H1 (cell line): ENCODE measurements around the gene KDM8. TPM values are rescaled to one million over a fixed set of nuclear protein-coding genes. Genes with fewer than 3 reads are reported as not detected.

Experiments used
- CTCF ChIA-PET: fragments of 300-600 bp; sonication (Branson Sonifier 250); formaldehyde crosslinking; loops from one replicate; lab custom pipeline; 2021; ENCODE audit not compliant: partially characterized antibody; lab: Charles Lee
- POLR2A ChIA-PET: fragments of 300-600 bp; sonication (Branson Sonifier 250); formaldehyde crosslinking; loops from one replicate; lab custom pipeline; 2021; ENCODE audit warnings: inconsistent platforms; ENCODE audit not compliant: partially characterized antibody; lab: Charles Lee
- DNase-seq, 2 experiments: peaks; one replicate each; pipeline versions ENCODE4 v3.0.0 to v3.0.0-alpha.2; 2010 to 2022; ENCODE audit warnings: low spot score in 2 of 2, low read depth in 1 of 2, mixed read lengths in 1 of 2
- FAIRE-seq: peaks from 2 replicates; lab custom pipeline; 2011; peaks lifted over from hg19 to GRCh38; lab: Jason Lieb, UNC
- H2AFZ ChIP-seq: 2 replicates; pipeline ENCODE4 v1.8.1; 2012; ENCODE audit warnings: low read length, inconsistent platforms
- H2AK5ac ChIP-seq: 2 replicates; pipeline ENCODE4 v1.6.1; 2013; ENCODE audit warnings: low read depth, low read length
- H2BK120ac ChIP-seq: replicated peaks from 2 replicates; pipeline ENCODE3; 2013; ENCODE audit warnings: low read depth, low read length, inconsistent platforms
- H2BK12ac ChIP-seq: 2 replicates; pipeline ENCODE4 v1.6.1; 2013; ENCODE audit warnings: low read depth, low read length
- H2BK15ac ChIP-seq: 2 replicates; pipeline ENCODE4 v1.6.1; 2013; ENCODE audit warnings: low read length
- H2BK20ac ChIP-seq: 2 replicates; pipeline ENCODE4 v1.6.1; 2013; ENCODE audit warnings: low read length
- H2BK5ac ChIP-seq: 2 replicates; pipeline ENCODE4 v1.6.1; 2013; ENCODE audit warnings: low read depth, low read length
- H3K14ac ChIP-seq: 2 replicates; pipeline ENCODE4 v1.6.1; 2013; ENCODE audit warnings: inconsistent platforms; ENCODE audit not compliant: insufficient read length
- H3K18ac ChIP-seq: 2 replicates; pipeline ENCODE4 v1.6.1; 2013; ENCODE audit warnings: low read length; ENCODE audit errors: extremely low read depth
- H3K23ac ChIP-seq: 2 replicates; pipeline ENCODE4 v1.6.1; 2013; ENCODE audit warnings: inconsistent platforms; ENCODE audit not compliant: insufficient read length
- H3K23me2 ChIP-seq: 2 replicates; pipeline ENCODE4 v1.6.1; 2013; ENCODE audit warnings: low read depth, low read length
- H3K27ac ChIP-seq: 2 replicates; pipeline ENCODE4 v1.6.1; 2011; ENCODE audit warnings: low read depth, low read length, inconsistent platforms
- H3K27me3 ChIP-seq, 4 experiments: replicated peaks in 1 of 4; 1 replicate in 1 of 4; 2 replicates in 3 of 4; pipeline versions ENCODE4 v1.6.1 to v1.8.1; 2011 to 2013; ENCODE audit warnings: low read length in 3 of 4, mild to moderate bottlenecking in 3 of 4, inconsistent platforms in 2 of 4, mixed read lengths in 2 of 4, moderate library complexity in 1 of 4; ENCODE audit not compliant: control insufficient read depth in 3 of 4, insufficient read depth in 3 of 4; ENCODE audit errors: extremely low read depth in 1 of 4
- H3K36me3 ChIP-seq, 4 experiments: 2 replicates each; pipeline versions ENCODE4 v1.6.1 to v1.8.1; 2011 to 2013; ENCODE audit warnings: mild to moderate bottlenecking in 4 of 4, low read length in 3 of 4, moderate library complexity in 2 of 4, control low read depth in 1 of 4, inconsistent platforms in 1 of 4; ENCODE audit not compliant: insufficient read depth in 4 of 4, control insufficient read depth in 2 of 4
- H3K4ac ChIP-seq: replicated peaks from 2 replicates; pipeline ENCODE3; 2013; ENCODE audit warnings: low read length, low read depth, mixed read lengths, inconsistent platforms; ENCODE audit not compliant: insufficient read length
- H3K4me1 ChIP-seq, 4 experiments: replicated peaks in 1 of 4; 1 replicate in 1 of 4; 2 replicates in 3 of 4; pipeline versions ENCODE4 v1.6.1 to v1.8.1; 2011 to 2013; ENCODE audit warnings: low read length in 3 of 4, inconsistent platforms in 2 of 4, mixed read lengths in 1 of 4; ENCODE audit not compliant: insufficient read depth in 4 of 4, control insufficient read depth in 3 of 4
- H3K4me2 ChIP-seq, 2 experiments: 2 replicates each; pipeline versions ENCODE4 v1.6.1 to v1.8.1; 2011 to 2013; ENCODE audit warnings: low read depth in 2 of 2, low read length in 2 of 2, control low read depth in 1 of 2, inconsistent platforms in 1 of 2, mild to moderate bottlenecking in 1 of 2; ENCODE audit not compliant: insufficient read depth in 1 of 2
- H3K4me3 ChIP-seq, 4 experiments: fragments of 200-600, 300-600 bp in 1 of 4; sonication (generic), shearing (Covaris generic), sonication (Bioruptor Twin) in 1 of 4; 2 replicates each; pipeline versions ENCODE4 v1.5.1 to v1.8.1; 2011 to 2016; ENCODE audit warnings: low read length in 4 of 4, low read depth in 3 of 4, control low read depth in 2 of 4, inconsistent platforms in 2 of 4, mild to moderate bottlenecking in 2 of 4, mixed read lengths in 1 of 4, moderate library complexity in 1 of 4; ENCODE audit not compliant: insufficient read depth in 2 of 4; ENCODE audit errors: extremely low read depth in 1 of 4
- H3K56ac ChIP-seq: replicated peaks from 2 replicates; pipeline ENCODE3; 2013; ENCODE audit warnings: low read depth, mild to moderate bottlenecking, mixed read lengths, low read length, inconsistent platforms; ENCODE audit not compliant: insufficient read length
- H3K79me1 ChIP-seq: 2 replicates; pipeline ENCODE4 v1.6.1; 2013; ENCODE audit warnings: low read depth, low read length, control low read depth
- H3K79me2 ChIP-seq, 2 experiments: 2 replicates each; pipeline versions ENCODE4 v1.6.1 to v1.8.1; 2012 to 2013; ENCODE audit warnings: low read length in 2 of 2, mild to moderate bottlenecking in 2 of 2, inconsistent platforms in 1 of 2; ENCODE audit not compliant: insufficient read depth in 2 of 2, control insufficient read depth in 1 of 2
- H3K9ac ChIP-seq, 4 experiments: replicated peaks in 1 of 4; 1 replicate in 1 of 4; 2 replicates in 3 of 4; pipeline versions ENCODE4 v1.6.1 to v1.8.1; 2011 to 2013; ENCODE audit warnings: low read depth in 3 of 4, low read length in 3 of 4, control low read depth in 2 of 4, mild to moderate bottlenecking in 2 of 4, moderate library complexity in 2 of 4, inconsistent platforms in 1 of 4; ENCODE audit errors: extremely low read depth in 1 of 4
- H3K9me3 ChIP-seq, 2 experiments: 2 replicates each; pipeline versions ENCODE4 v1.6.1 to v1.8.1; 2012 to 2013; ENCODE audit warnings: mild to moderate bottlenecking in 2 of 2, moderate library complexity in 2 of 2, control low read depth in 1 of 2, inconsistent platforms in 1 of 2, low read depth in 1 of 2, low read length in 1 of 2, mixed read lengths in 1 of 2; ENCODE audit not compliant: insufficient read depth in 2 of 2
- H4K20me1 ChIP-seq, 2 experiments: replicated peaks in 1 of 2; 2 replicates each; pipeline versions ENCODE3 to v1.8.1; 2011 to 2013; ENCODE audit warnings: inconsistent platforms in 2 of 2, low read length in 2 of 2, mild to moderate bottlenecking in 1 of 2; ENCODE audit not compliant: insufficient read depth in 2 of 2, control insufficient read depth in 1 of 2
- H4K5ac ChIP-seq: 2 replicates; pipeline ENCODE4 v1.6.1; 2013; ENCODE audit warnings: low read length, low read depth, mixed read lengths, inconsistent platforms; ENCODE audit not compliant: insufficient read length
- H4K8ac ChIP-seq: 2 replicates; pipeline ENCODE4 v1.8.0; 2013; ENCODE audit warnings: mild to moderate bottlenecking, moderate library complexity, low read length, inconsistent platforms; ENCODE audit not compliant: insufficient read depth; ENCODE audit errors: extremely low read depth
- H4K91ac ChIP-seq: replicated peaks from 2 replicates; pipeline ENCODE3; 2013; ENCODE audit warnings: low read length, mixed read lengths, inconsistent platforms; ENCODE audit not compliant: insufficient read length
- KDM4A ChIP-seq: IDR thresholded peaks from one replicate; pipeline ENCODE4 v1.7.1; 2012; ENCODE audit warnings: low read depth, mild to moderate bottlenecking, moderate library complexity, low read length, inconsistent platforms; ENCODE audit not compliant: severe bottlenecking
- MAFK ChIP-seq: IDR thresholded peaks from 2 replicates; pipeline ENCODE4 v1.6.1; 2012; ENCODE audit warnings: low read depth, mild to moderate bottlenecking, improper control_type of control experiment, low read length
- POLR2AphosphoS5 ChIP-seq: IDR thresholded peaks from 2 replicates; pipeline ENCODE4 v1.6.1; 2011; ENCODE audit warnings: low read depth, low read length
- SIRT6 ChIP-seq: IDR thresholded peaks from one replicate; pipeline ENCODE4 v1.7.1; 2012; ENCODE audit warnings: low read length, inconsistent platforms
- SP4 ChIP-seq: IDR thresholded peaks from 2 replicates; pipeline ENCODE4 v1.6.1; 2012; ENCODE audit warnings: low read length, inconsistent platforms
- WGBS, 2 experiments: shearing (Covaris generic) in 1 of 2; methylation state at CpG; one replicate each; pipeline versions ENCODE4 v1.1.6 to v1.1.7; 2013 to 2015; ENCODE audit warnings: low lambda C conversion rate in 2 of 2, mixed read lengths in 2 of 2, inconsistent platforms in 1 of 2, low coverage in 1 of 2, missing lambda C conversion rate in 1 of 2; ENCODE audit not compliant: insufficient replicate concordance in 2 of 2, insufficient coverage in 1 of 2, insufficient read length in 1 of 2; ENCODE audit errors: extremely low coverage in 1 of 2, missing lambda C conversion rate in 1 of 2; 5-methylcytosine and 5-hydroxymethylcytosine counted together
- polyA plus RNA-seq, 7 experiments: library from polyadenylated mRNA; depleted of rRNA in 3 of 7; stranded (reverse) in 5 of 7; unstranded in 2 of 7; fragments of >200 nt in 5 of 7; fragments of 200-250 nt in 2 of 7; gene quantifications; 1 replicate in 5 of 7; 2 replicates in 1 of 7; 4 replicates in 1 of 7; pipeline versions ENCODE4 v1.2.1 to v1.2.3, GENCODE V29; 2011 to 2013; ENCODE audit warnings: missing spikeins in 2 of 7, mixed read lengths in 2 of 7
- total RNA-seq: library from RNA; stranded (reverse); fragmentation: NEBNext Ultra II Directional; extraction: Animal tissue kit (Norgen Biotek cat#: 25700); gene quantifications from 2 replicates; pipeline ENCODE4 v1.2.1, GENCODE V29; 2021

KDM8 gene
- total and polyA plus RNA-seq, 2 of the 8 experiments (the other 6 are each of a cell fraction or from before 2014, with no cell fraction given) = 10.3 to 12.8 TPM

DNA sequence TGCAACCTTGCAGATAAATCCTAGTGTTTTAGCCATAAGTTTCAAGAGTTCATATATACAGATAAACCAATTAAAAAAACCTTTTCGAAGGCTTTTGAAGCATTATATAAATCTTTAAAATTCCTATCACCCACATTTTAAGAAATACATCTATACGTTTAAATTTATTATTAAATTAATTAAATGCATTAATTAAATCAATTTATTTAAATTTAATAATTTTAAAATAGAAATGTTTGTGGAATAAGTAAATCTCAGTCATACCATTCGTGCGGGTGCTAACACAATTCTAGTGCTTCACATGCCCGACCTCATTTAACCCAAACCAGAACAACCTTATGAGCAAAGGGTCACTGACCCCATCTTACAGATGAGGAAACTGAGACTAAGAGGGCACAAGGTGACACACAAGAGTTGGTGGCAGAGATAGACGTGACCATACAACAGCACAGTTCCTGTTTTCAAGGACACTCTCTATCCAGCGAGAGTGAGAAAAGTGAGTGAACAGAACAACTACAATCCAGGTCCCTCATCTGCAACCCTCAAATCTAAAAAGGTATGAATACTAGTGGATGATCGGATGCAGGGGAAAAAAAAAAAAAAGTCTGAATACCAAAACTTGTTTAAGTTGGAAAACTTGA is 63.8 kb downstream of the KDM8 start:
- Histone ChIP-seq H3K36me3 (no peaks in the 10 kb centered on the region; a peak in 1 of 8 replicates), H3K9ac (no peak overlapping the region), H3K56ac (no peak overlapping the region), H3K23ac (no peak overlapping the region), H3K9me3 (no peaks in the 10 kb centered on the region), H4K91ac (no peak overlapping the region), H2BK120ac (no peak overlapping the region), H3K27me3 (no peaks in the 10 kb centered on the region), H2BK20ac (no peak overlapping the region), H2AK5ac (peak overlapping the region; percentile 7; the same call in 1 of the 2 replicates), H3K18ac (no peak overlapping the region), H3K23me2 (peaks cover 6% of the 10 kb centered on the region; the same call in 1 of the 2 replicates), H3K4ac (no peak overlapping the region)
- DNase-seq = no peak
- POLR2A ChIA-PET = no interaction called here
- TF ChIP-seq KDM4A (no peak), SIRT6 (no peak), POLR2AphosphoS5 (no peak), SP4 (no peak), MAFK (no peak)
- TF ChIP-seq, all 59 proteins: peak for 0
- no peak overlapping the region for H3K27ac ChIP-seq
- no peak overlapping the region for H4K5ac ChIP-seq
- no peak for FAIRE-seq
- 86% methylated on average over 8 of the region's 8 CpGs; no CpG with 5 or more reads in 1 of the 2 experiments for WGBS, 2 experiments
- H2BK15ac ChIP-seq = no peak overlapping the region
- no peak overlapping the region for H2BK5ac ChIP-seq
- peaks cover 0 to 8% (median 0%) of the 10 kb centered on the region in 4 experiments; a peak in 2 of 7 replicates for H3K4me1 ChIP-seq
- CTCF ChIA-PET = no interaction called here
- H4K20me1 ChIP-seq = no peaks in the 10 kb centered on the region
- no peak overlapping the region for H3K4me3 ChIP-seq
- H3K79me2 ChIP-seq = no peaks in the 10 kb centered on the region
- no peak overlapping the region for H2BK12ac ChIP-seq
- no peak overlapping the region for H3K14ac ChIP-seq
- H4K8ac ChIP-seq = no peak overlapping the region
- H3K4me2 ChIP-seq = no peak overlapping the region; a peak in 1 of 4 replicates
- H3K79me1 ChIP-seq = no peaks in the 10 kb centered on the region; the same call in 1 of the 2 replicates
- H2AFZ ChIP-seq = no peak overlapping the region
